ENCODE data around the gene NOXRED1. TPM values are rescaled to one million over a fixed set of nuclear protein-coding genes. Genes with fewer than 3 reads are reported as not detected.
A peak's percentile ranks its signal among the peaks of the same experiment; 100 is the strongest.

NOXRED1 gene
- total RNA-seq, 4 donors from 2014 or later = 0.68 to 2.2 (median 1.4) TPM

DNA sequence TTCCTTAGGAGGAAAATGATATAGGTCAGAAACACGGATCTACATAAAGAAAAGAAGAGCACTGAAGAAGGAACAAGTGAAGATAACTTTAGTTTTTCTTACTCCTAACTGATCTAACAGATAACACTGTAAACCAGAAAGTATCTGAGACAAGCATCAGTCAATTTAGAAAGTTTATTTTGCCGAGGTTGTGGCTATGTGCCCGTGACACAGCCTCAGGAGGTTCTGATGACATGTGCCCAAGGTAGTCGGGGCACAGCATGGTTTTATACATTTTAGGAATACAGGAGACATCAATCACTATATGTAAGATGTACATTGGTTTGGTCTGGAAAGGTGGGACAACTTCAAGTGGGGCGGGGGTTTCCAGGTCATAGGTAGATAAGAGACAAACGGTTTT, 23.1 kb downstream of the NOXRED1 start:
- Histone ChIP-seq H3K9me3 (no peaks in the 10 kb centered on the region), H3K4me3 (no peak overlapping the region), H3K27me3 (no peaks in the 10 kb centered on the region), H3K27ac (no peak overlapping the region), H3K4me1 (no peaks in the 10 kb centered on the region), H3K36me3 (no peaks in the 10 kb centered on the region)
- 79 to 86% methylated on average over 4 to 6 of the region's 6 CpGs for WGBS, 2 donors (ENCODE audit: low coverage in 1 of 2)
- in situ Hi-C loops (cut with MboI; ENCODE audit: low pct_ligation_motif_present in 1 of 4, low pct_unique_long_range_greater_than_20kb in 1 of 4, low sequenced_read_pairs in 3 of 4) (no loop called here), intact Hi-C loops (cut with DNase I; ENCODE audit: low total_unique reads) (loop anchor here (10.0 kb wide), 1 partner anchor 1645 kb away; no protein-coding TSS in a partner anchor)
- TF ChIP-seq POLR2AphosphoS5 (IDR thresholded peaks at IDR 0.05) = no peak
- TF ChIP-seq, protein P1, sequence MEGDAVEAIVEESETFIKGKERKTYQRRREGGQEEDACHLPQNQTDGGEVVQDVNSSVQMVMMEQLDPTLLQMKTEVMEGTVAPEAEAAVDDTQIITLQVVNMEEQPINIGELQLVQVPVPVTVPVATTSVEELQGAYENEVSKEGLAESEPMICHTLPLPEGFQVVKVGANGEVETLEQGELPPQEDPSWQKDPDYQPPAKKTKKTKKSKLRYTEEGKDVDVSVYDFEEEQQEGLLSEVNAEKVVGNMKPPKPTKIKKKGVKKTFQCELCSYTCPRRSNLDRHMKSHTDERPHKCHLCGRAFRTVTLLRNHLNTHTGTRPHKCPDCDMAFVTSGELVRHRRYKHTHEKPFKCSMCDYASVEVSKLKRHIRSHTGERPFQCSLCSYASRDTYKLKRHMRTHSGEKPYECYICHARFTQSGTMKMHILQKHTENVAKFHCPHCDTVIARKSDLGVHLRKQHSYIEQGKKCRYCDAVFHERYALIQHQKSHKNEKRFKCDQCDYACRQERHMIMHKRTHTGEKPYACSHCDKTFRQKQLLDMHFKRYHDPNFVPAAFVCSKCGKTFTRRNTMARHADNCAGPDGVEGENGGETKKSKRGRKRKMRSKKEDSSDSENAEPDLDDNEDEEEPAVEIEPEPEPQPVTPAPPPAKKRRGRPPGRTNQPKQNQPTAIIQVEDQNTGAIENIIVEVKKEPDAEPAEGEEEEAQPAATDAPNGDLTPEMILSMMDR (IDR thresholded peaks at IDR 0.05) = no peak
- no peak for TF ChIP-seq POLR2A (IDR thresholded peaks at IDR 0.05)
- TF ChIP-seq EP300 (IDR thresholded peaks at IDR 0.05; ENCODE audit: low read depth) = no peak
- no peak for DNase-seq

DNA sequence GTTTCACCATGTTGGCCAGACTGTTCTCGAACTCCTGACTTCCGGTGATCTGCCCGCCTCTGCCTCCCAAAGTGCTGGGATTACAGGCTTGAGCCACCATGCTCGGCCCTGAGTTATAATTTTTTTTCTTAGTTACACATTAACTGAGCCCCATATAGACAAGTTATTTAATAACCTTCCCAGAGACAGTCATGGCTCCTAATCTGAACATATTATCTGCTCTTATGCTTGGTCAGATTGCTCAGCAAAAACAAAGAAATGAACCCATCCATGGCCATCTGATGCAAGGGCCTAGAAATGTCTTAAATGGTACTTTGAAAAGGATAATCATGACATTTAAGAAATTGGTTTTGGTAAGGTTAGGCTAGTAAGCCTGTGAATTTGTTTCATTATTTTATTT, 33.1 kb downstream of the NOXRED1 start:
- no peaks in the 10 kb centered on the region for H3K27me3 ChIP-seq
- H3K27ac ChIP-seq = peak overlapping the region in 1 of 4 donors; percentile 9
- no peaks in the 10 kb centered on the region for H3K9me3 ChIP-seq
- in situ Hi-C loops (cut with MboI; ENCODE audit: low pct_ligation_motif_present in 1 of 4, low pct_unique_long_range_greater_than_20kb in 1 of 4, low sequenced_read_pairs in 3 of 4) (no loop called here), intact Hi-C loops (cut with DNase I; ENCODE audit: low total_unique reads) (no loop called here)
- TF ChIP-seq EP300 (IDR thresholded peaks at IDR 0.05; ENCODE audit: low read depth) = no peak
- TF ChIP-seq, protein P1 (IDR thresholded peaks at IDR 0.05) = no peak
- TF ChIP-seq POLR2A (IDR thresholded peaks at IDR 0.05) = no peak
- no peak for TF ChIP-seq POLR2AphosphoS5 (IDR thresholded peaks at IDR 0.05)
- no peak overlapping the region for H3K4me3 ChIP-seq
- H3K4me1 ChIP-seq = peaks cover 0 to 5% (median 0%) of the 10 kb centered on the region in 4 donors
- no peak for DNase-seq
- H3K36me3 ChIP-seq = no peaks in the 10 kb centered on the region
- WGBS, 2 donors (ENCODE audit: low coverage in 1 of 2) = 72 to 73% methylated on average over 3 to 4 of the region's 4 CpGs

DNA sequence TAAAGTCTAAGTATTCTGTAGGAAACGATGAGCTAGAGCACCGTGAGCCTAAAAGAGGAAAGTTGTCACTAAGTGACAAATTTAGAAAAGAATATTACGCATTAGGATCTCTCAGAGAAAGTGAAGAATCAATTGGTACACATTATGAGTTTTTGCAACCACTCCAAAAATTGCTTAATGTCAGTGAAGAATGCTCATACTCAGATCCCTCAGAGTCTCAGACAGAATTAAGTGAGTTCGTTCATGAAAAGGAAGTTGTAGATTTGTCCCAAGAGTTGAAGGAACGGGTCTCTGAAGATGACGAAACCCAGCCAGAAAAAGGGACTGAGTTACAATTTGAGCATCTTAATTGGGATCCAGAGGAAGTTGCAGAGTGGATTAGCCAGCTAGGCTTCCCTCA, 44.6 kb downstream of the NOXRED1 start:
- 84 to 96% methylated on average over 6 of the region's 6 CpGs for WGBS, 2 donors (ENCODE audit: low coverage in 1 of 2)
- no peak overlapping the region for H3K27ac ChIP-seq

DNA sequence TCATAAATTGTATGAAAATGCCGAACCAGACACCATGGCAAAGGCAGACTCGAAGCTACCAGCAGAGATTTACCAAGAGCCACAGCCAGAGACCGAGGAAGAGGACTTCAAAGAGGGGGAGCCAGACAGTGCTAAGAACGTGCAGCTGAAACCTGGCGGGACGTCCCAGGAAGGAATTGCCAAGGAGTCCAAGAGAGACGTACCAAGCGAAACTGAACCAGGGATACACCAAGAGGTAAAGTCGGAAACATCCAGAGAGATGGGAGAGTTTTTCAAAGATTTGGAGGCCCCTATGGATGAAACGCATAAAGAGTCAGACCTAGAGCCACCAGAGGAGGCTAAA, 45.9 kb downstream of the NOXRED1 start:
- intact Hi-C loops (cut with DNase I; ENCODE audit: low total_unique reads) = no loop called here
- WGBS, 2 donors (ENCODE audit: low coverage in 1 of 2) = 13 to 25% methylated on average over 5 to 10 of the region's 10 CpGs
- in situ Hi-C loops (cut with MboI; ENCODE audit: low pct_ligation_motif_present in 1 of 4, low pct_unique_long_range_greater_than_20kb in 1 of 4, low sequenced_read_pairs in 3 of 4) = no loop called here
- no peak for DNase-seq
- H3K9me3 ChIP-seq = no peaks in the 10 kb centered on the region
- H3K4me3 ChIP-seq = peak overlapping the region in 3 of 4 donors; percentile 80 to 99 (median 97)
- peaks cover 0 to 23% (median 16%) of the 10 kb centered on the region in 4 donors for H3K4me1 ChIP-seq
- H3K36me3 ChIP-seq = no peaks in the 10 kb centered on the region
- no peaks in the 10 kb centered on the region for H3K27me3 ChIP-seq
- H3K27ac ChIP-seq = peak overlapping the region; percentile 88 to 96 (median 92)
- TF ChIP-seq, protein P1 (IDR thresholded peaks at IDR 0.05) = no peak
- TF ChIP-seq POLR2A (IDR thresholded peaks at IDR 0.05) (no peak), EP300 (IDR thresholded peaks at IDR 0.05; ENCODE audit: low read depth) (no peak), POLR2AphosphoS5 (IDR thresholded peaks at IDR 0.05) (no peak)

More for the DNA sequence above, 44.6 kb downstream of the NOXRED1 start:
- no peaks in the 10 kb centered on the region for H3K9me3 ChIP-seq
- DNase-seq = no peak
- in situ Hi-C loops (cut with MboI; ENCODE audit: low pct_ligation_motif_present in 1 of 4, low pct_unique_long_range_greater_than_20kb in 1 of 4, low sequenced_read_pairs in 3 of 4) (no loop called here), intact Hi-C loops (cut with DNase I; ENCODE audit: low total_unique reads) (no loop called here)
- H3K4me3 ChIP-seq = no peak overlapping the region
- peaks cover 0 to 23% (median 16%) of the 10 kb centered on the region in 4 donors for H3K4me1 ChIP-seq
- TF ChIP-seq EP300 (IDR thresholded peaks at IDR 0.05; ENCODE audit: low read depth) = no peak
- TF ChIP-seq POLR2AphosphoS5 (IDR thresholded peaks at IDR 0.05) = no peak
- no peak for TF ChIP-seq POLR2A (IDR thresholded peaks at IDR 0.05)
- TF ChIP-seq, protein P1 (IDR thresholded peaks at IDR 0.05) = no peak
- H3K27me3 ChIP-seq = no peaks in the 10 kb centered on the region
- H3K36me3 ChIP-seq = no peaks in the 10 kb centered on the region

Measured in transverse colon (tissue), 4 donors.